Lower lobe of right lung (tissue), 2 donors: Measurements from ENCODE around the gene SLIT3. TPM values are rescaled to one million over a fixed set of nuclear protein-coding genes. Genes with fewer than 3 reads are reported as not detected.

Experiments
- ATAC-seq, 2 donors: fragments of 200-7000 bp; cut with Tn5 transposase; one replicate each; pipeline ENCODE4 v1.9.1; 2020 to 2022; ENCODE audit warnings: mild to moderate bottlenecking in 2 of 2, moderate library complexity in 2 of 2
- DNase-seq: peaks from one replicate; pipeline ENCODE4 v3.0.0-alpha.2; 2020
- H3K27ac ChIP-seq: fragments of 200-600 bp; one replicate; pipeline ENCODE4 v1.8.0; 2022
- H3K27me3 ChIP-seq: fragments of 200-600 bp; one replicate; pipeline ENCODE4 v1.8.0; 2022; ENCODE audit warnings: low read depth
- H3K36me3 ChIP-seq: fragments of 200-600 bp; one replicate; pipeline ENCODE4 v1.8.0; 2022; ENCODE audit warnings: mild to moderate bottlenecking
- H3K4me1 ChIP-seq: fragments of 200-600 bp; one replicate; pipeline ENCODE4 v1.8.0; 2022
- H3K4me3 ChIP-seq: fragments of 200-600 bp; one replicate; pipeline ENCODE4 v1.8.0; 2022; ENCODE audit warnings: mild to moderate bottlenecking
- H3K9me3 ChIP-seq: fragments of 200-600 bp; one replicate; pipeline ENCODE4 v1.8.0; 2022
- intact Hi-C: fragments of 100-400 bp; cut with DNase I; formaldehyde crosslinking; loops from one replicate; pipeline ENCODE4 v1.11.0; 2022
- total RNA-seq: library from RNA; stranded (reverse); fragmentation: NEBNext Ultra II Directional; extraction: Animal tissue kit (Norgen Biotek cat#: 25700); gene quantifications from one replicate; pipeline ENCODE4 v1.2.1, GENCODE V29; 2021
- TF ChIP-seq, protein P1 (sequence below): fragments of 200-600 bp; IDR thresholded peaks from one replicate; pipeline ENCODE4 v1.8.0; 2022; ENCODE audit warnings: antibody characterized with exemption, mild to moderate bottlenecking
- donor health status: DM: no; HTN: yes; CAD: no; lungs with severe emphysema.

SLIT3 gene
- total RNA-seq, 1 donor from 2014 or later, result 48.6 TPM

DNA sequence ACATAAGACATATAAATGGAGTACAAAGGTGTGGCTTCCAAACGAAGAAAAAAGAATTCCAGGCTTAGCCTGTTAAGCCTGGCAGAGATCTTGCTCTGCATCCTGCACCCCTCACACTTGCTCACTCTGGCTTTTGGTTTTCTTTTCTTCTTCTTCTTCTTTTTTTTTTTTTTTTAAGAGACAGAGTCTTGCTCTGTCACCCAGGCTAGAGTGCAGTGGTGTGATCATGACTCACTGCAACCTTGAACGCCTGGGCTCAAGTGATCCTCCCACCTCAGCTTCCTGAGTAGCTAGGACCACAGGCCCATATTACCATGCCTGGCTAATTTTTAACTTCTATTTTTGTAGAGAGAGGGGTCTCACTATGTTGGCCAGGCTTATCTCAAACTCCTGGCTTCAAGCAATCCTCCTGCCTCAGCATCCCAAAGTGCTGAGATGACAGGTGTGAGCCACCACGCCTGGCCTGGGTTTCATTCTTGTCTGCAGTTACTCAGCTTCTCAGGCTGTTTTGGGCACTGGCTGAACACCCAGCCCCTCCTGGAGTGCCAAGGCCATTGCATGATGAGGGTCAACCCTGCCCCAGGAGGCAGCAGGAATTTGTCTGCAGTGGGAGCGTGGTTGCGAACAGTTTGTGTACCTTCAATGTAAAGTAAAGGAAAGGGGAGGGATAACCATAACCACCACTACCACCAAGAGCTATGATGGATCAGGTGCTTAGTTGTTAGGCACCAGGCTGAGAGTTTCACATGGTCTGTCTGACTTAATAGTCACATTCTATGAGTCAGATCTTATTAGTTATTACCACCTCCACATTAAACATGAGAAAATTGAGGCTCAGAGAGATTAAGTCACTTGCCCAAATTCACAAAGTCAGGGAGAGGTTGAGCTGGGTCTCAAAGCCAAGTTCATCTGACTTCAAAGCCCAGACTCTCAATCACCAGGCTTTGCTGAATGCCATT lies 502.6 kb downstream of the SLIT3 start:
- Histone ChIP-seq H3K27me3 (peaks cover 5% of the 10 kb centered on the region), H3K27ac (no peak overlapping the region), H3K4me1 (peaks cover 4% of the 10 kb centered on the region), H3K4me3 (no peak overlapping the region), H3K9me3 (no peaks in the 10 kb centered on the region), H3K36me3 (no peaks in the 10 kb centered on the region)
- ATAC-seq (no peak), DNase-seq (no peak)
- intact Hi-C loops, result no loop called here
- TF ChIP-seq, protein P1, sequence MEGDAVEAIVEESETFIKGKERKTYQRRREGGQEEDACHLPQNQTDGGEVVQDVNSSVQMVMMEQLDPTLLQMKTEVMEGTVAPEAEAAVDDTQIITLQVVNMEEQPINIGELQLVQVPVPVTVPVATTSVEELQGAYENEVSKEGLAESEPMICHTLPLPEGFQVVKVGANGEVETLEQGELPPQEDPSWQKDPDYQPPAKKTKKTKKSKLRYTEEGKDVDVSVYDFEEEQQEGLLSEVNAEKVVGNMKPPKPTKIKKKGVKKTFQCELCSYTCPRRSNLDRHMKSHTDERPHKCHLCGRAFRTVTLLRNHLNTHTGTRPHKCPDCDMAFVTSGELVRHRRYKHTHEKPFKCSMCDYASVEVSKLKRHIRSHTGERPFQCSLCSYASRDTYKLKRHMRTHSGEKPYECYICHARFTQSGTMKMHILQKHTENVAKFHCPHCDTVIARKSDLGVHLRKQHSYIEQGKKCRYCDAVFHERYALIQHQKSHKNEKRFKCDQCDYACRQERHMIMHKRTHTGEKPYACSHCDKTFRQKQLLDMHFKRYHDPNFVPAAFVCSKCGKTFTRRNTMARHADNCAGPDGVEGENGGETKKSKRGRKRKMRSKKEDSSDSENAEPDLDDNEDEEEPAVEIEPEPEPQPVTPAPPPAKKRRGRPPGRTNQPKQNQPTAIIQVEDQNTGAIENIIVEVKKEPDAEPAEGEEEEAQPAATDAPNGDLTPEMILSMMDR, result no peak

DNA sequence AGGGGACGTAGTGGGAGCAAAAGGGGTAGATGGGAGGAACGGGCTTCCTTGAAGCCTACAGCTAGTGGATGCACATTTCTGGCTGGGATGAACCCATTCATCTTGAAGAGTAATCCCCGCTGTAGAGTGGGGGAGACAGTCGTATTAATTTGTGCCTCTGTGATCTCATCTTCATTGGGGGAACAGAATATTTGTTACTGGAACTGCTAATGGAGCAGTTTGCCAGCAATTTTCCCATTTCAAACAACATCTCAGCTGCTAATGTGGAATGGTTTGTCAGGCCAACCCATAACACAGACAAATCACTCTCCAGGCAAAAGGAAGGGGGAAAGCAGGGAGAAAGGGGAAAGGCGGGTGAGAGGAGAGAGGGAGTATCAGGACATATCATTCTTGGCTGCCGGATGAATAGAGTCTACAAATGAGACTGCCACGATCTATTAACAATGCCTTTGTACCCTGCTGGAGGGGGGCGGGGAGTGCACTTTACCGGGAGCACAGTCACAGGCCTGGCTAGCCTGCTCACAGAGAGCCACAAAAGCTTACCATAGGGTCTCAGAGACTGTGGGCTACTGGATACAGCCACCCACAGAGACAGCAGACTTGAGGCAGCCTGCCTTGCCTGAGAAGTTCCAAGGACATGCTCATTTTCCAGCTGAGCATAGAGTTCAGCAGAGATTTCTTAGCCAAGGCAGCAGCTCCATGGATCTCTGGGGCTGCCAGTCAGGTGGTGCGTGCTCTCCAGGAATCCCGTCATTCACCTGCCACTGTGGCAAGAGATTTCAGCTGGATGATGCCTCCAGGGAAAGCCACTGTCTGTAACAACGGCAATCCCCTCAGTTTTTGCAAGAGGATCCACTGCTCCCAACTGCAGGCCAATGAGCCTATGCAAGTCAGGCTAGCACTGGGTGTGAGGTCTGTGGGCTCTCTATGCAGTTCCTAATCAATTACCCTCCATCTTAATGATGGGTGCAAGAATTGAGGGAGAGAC lies 504.1 kb downstream of the SLIT3 start:
- Histone ChIP-seq H3K9me3 (no peaks in the 10 kb centered on the region), H3K4me3 (no peak overlapping the region), H3K27me3 (no peaks in the 10 kb centered on the region), H3K4me1 (peaks cover 4% of the 10 kb centered on the region), H3K27ac (no peak overlapping the region), H3K36me3 (no peaks in the 10 kb centered on the region)
- DNase-seq (no peak), ATAC-seq (no peak)
- TF ChIP-seq, protein P1, result no peak
- intact Hi-C loops, result no loop called here

DNA sequence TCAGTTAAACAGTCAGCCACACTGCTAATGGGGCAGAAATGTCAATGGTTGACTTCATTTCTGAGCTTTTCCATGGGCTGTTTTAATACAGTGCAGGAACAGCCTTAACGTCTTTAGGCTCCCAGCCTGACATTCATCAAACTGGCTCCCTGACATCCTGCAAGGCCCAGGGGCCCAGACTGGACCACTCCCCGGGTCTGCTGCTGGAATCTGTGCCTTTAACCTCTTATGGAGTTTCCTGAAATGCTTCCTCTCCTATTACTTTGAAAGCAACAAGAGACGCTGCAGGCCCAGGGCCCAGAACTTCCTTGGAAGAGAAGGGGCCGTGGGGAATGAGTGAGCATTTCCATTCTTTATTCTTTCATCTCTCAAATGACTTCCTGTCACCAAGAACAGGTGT lies 504.9 kb downstream of the SLIT3 start:
- Histone ChIP-seq H3K36me3 (no peaks in the 10 kb centered on the region), H3K4me1 (peaks cover 4% of the 10 kb centered on the region), H3K4me3 (no peak overlapping the region), H3K27me3 (no peaks in the 10 kb centered on the region), H3K27ac (no peak overlapping the region), H3K9me3 (no peaks in the 10 kb centered on the region)
- TF ChIP-seq, protein P1, result no peak
- intact Hi-C loops, result no loop called here
- ATAC-seq (no peak), DNase-seq (no peak)

DNA sequence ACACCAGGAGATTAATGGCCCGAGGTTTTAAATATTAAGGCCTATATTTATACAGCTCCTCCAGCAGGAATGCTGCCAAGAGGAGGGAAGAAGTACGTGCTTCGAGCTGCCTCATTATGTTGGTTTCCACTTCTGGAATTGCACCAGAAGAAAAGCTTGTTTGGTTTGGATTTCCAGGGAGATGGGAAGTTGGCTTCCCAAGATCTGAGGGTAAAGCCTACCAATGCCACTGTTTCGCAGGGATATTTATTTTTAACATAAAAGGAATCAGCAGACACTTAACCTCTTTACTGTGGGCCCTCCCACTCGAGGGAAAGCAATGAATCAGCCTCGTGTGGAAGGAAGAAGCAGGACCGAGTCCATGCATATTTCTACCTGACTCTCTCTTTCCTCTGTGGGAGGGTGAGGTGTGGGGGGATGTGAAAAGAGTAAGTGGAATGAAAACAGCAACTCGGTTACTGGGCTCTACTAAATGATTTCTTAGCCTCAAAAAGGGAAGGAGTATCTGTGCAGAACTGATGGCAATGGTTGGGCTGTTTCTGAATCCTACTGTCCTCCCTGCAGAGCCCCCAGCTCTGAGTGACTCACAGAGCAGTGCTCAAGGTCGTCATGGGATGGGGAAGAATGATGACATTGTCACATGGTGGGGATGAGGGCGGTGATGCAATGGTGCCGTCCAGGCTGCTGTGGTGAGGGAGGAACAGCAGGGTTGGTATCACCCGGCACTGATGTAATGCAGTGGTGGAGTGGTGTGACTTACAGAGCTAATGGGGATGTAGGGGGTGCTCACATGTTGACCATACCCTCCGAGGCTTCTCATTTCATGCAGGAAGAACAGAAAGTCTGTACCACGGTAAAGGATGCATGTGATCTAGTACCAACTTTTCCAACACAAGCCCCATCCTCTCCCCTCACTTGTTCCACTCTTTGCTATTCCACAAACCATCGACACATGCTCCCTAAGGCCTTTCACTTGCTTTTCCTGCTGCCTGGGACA lies 506.8 kb downstream of the SLIT3 start:
- TF ChIP-seq, protein P1, result no peak
- no peak overlapping the region for H3K4me3 ChIP-seq
- H3K27me3 ChIP-seq, result no peaks in the 10 kb centered on the region
- H3K9me3 ChIP-seq, result no peaks in the 10 kb centered on the region
- peak overlapping the region; percentile 4 for H3K27ac ChIP-seq
- intact Hi-C loops, result no loop called here
- peaks cover 4% of the 10 kb centered on the region for H3K4me1 ChIP-seq
- H3K36me3 ChIP-seq, result no peaks in the 10 kb centered on the region
- ATAC-seq, result peak; percentile 71 to 73
- peak; percentile 59 for DNase-seq
